ENCODE data around the gene TMEM191C.
"Not testable (repeated sequence)": the region's sequence is repeated elsewhere in the genome, so short reads cannot be mapped to it uniquely, and the experiment has no call there.

DNA sequence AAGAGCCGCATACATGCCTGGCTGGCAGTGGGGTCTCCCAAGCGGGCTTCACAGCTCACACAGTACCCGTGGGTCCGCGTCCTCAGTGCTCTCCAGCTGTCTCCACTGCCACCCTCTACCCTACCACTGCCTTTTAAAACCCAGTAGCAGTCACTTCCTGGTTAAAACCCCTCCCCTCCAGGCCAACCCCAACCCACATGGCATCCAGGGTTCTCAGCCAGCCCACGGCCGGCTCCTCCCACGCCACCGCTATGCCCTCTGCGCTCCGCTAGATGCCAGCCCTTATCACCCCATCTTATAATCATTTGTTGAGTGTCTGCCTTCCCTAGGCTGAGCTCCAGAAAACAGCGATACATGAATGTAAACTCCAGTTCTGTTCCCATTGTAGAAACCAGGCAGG lies 46.9 kb downstream of the TMEM191C start:
- TF ChIP-seq, protein P1, sequence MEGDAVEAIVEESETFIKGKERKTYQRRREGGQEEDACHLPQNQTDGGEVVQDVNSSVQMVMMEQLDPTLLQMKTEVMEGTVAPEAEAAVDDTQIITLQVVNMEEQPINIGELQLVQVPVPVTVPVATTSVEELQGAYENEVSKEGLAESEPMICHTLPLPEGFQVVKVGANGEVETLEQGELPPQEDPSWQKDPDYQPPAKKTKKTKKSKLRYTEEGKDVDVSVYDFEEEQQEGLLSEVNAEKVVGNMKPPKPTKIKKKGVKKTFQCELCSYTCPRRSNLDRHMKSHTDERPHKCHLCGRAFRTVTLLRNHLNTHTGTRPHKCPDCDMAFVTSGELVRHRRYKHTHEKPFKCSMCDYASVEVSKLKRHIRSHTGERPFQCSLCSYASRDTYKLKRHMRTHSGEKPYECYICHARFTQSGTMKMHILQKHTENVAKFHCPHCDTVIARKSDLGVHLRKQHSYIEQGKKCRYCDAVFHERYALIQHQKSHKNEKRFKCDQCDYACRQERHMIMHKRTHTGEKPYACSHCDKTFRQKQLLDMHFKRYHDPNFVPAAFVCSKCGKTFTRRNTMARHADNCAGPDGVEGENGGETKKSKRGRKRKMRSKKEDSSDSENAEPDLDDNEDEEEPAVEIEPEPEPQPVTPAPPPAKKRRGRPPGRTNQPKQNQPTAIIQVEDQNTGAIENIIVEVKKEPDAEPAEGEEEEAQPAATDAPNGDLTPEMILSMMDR (IDR thresholded peaks at IDR 0.05; ENCODE audit: control extremely low read depth in 1 of 3, insufficient read depth in 1 of 3, low read depth in 1 of 3, low read length in 3 of 3): not testable (repeated sequence)
- TF ChIP-seq SIN3A (conservative IDR thresholded peaks at IDR 0.05 in 1 of 2, IDR thresholded peaks at IDR 0.05 in 1 of 2; ENCODE audit: low read depth in 1 of 2, low read length in 2 of 2); EZH2 (IDR thresholded peaks at IDR 0.05; ENCODE audit: low read depth, low read length, severe bottlenecking); HDAC6 (IDR thresholded peaks at IDR 0.05; ENCODE audit: low read depth, low read length); SRF (IDR thresholded peaks at IDR 0.05; ENCODE audit: low read depth, low read length); TAF1 (IDR thresholded peaks at IDR 0.05; ENCODE audit: low read depth, low read length); EP300 (IDR thresholded peaks at IDR 0.05; ENCODE audit: borderline replicate concordance in 1 of 2, low read depth in 2 of 2, low read length in 2 of 2); TCF12 (IDR thresholded peaks at IDR 0.05; ENCODE audit: low read depth, low read length): not testable (repeated sequence)
